GM18517 (cell line): ENCODE data around the gene GRM5.
"Not testable (repeated sequence)": the region's sequence is repeated elsewhere in the genome, so short reads cannot be mapped to it uniquely, and the experiment has no call there.

ENCODE experiments used
- ATAC-seq: cut with Tn5 transposase; IDR thresholded peaks from one replicate; pipeline ENCODE4 v1.9.1; 2021; ENCODE audit warnings: mild to moderate bottlenecking, moderate library complexity; ENCODE audit not compliant: unreplicated experiment

The GRM5 gene

GRCh38 chr11:88552379-88553062, 513.3 kb downstream of the GRM5 start:
- peak; percentile 87 for ATAC-seq

GRCh38 chr11:88544656-88545280, 521.0 kb downstream of the GRM5 start:
- ATAC-seq: no peak

GRCh38 chr11:88543902-88544655, 521.7 kb downstream of the GRM5 start:
- peak; percentile 96 for ATAC-seq

GRCh38 chr11:88541006-88541405, 524.8 kb downstream of the GRM5 start:
- no peak for ATAC-seq

- no peak for ATAC-seq
These were observed 527.7 kb downstream of the GRM5 start for GRCh38 chr11:88538098-88538497.

GRCh38 chr11:88537613-88538012, 528.2 kb downstream of the GRM5 start:
- no peak for ATAC-seq

- no peak for ATAC-seq
These were observed 529.0 kb downstream of the GRM5 start for GRCh38 chr11:88536616-88537265.

GRCh38 chr11:88535916-88536547, 529.8 kb downstream of the GRM5 start:
- no peak for ATAC-seq

GRCh38 chr11:88535266-88535665, 530.5 kb downstream of the GRM5 start:
- no peak for ATAC-seq

GRCh38 chr11:88534706-88535105, 531.1 kb downstream of the GRM5 start:
- not testable (repeated sequence) for ATAC-seq

- no peak for ATAC-seq
These were observed 531.6 kb downstream of the GRM5 start for GRCh38 chr11:88534185-88534584.

- no peak for ATAC-seq
These were observed 532.8 kb downstream of the GRM5 start for GRCh38 chr11:88533001-88533400.

GRCh38 chr11:88531831-88532230, 534.0 kb downstream of the GRM5 start:
- ATAC-seq: no peak

GRCh38 chr11:88529426-88529825, 536.4 kb downstream of the GRM5 start:
- no peak for ATAC-seq

GRCh38 chr11:88523386-88524071, 542.3 kb downstream of the GRM5 start:
- no peak for ATAC-seq

GRCh38 chr11:88522624-88523385, 543.0 kb downstream of the GRM5 start:
- ATAC-seq: no peak

- no peak for ATAC-seq
These were observed 544.0 kb downstream of the GRM5 start for GRCh38 chr11:88521799-88522201.

GRCh38 chr11:88521399-88521798, 544.4 kb downstream of the GRM5 start:
- ATAC-seq: no peak

- ATAC-seq: no peak
These were observed 545.4 kb downstream of the GRM5 start for GRCh38 chr11:88520391-88520790.

- no peak for ATAC-seq
These were observed 550.8 kb downstream of the GRM5 start for GRCh38 chr11:88515002-88515401.
